ENCODE measurements around the gene LZTS2. TPM values are rescaled to one million over a fixed set of nuclear protein-coding genes. Genes with fewer than 3 reads are reported as not detected.
A peak's percentile ranks its signal among the peaks of the same experiment; 100 is the strongest.

The LZTS2 gene
- total RNA-seq, 1 experiment from 2014 or later, result 69.1 TPM

DNA sequence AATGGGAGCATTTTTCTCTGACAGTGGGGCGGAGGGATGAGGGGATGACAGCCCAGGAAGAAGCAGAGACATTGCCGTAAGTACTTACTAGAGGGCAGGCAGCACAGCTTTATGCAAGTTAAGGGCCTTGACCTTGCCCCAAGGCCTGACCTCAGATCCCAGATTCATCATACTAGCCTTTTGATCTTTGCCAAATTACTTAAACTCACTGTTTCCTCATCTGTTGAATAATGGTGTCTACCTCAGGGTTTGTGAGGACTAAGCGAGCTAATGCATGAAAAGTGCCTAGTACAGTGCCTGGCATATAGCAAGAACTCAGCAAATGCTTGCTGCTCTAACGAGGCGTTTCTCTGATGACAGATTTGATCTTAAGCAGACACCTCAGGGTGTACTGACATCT is 33.8 kb upstream of the LZTS2 start:
- no peak overlapping the region for H2BK12ac ChIP-seq (ENCODE audit: insufficient read length, low read depth, low read length)

More for the DNA sequence above, 33.8 kb upstream of the LZTS2 start:
- Mint-ChIP-seq H3K4me3 (peak overlapping the region in 1 of 2 experiments; percentile 46; a peak in 2 of 5 replicates), H3K9me3 (no peaks in the 10 kb centered on the region; a peak in 1 of 5 replicates), H3K4me1 (peaks cover 14% of the 10 kb centered on the region in 2 experiments), H3K27ac (peak overlapping the region in 1 of 3 experiments; percentile 34; a peak in 1 of 7 replicates), H3K27me3 (ENCODE audit: low read depth) (peaks cover 7% of the 10 kb centered on the region), H3K36me3 (ENCODE audit: insufficient read depth in 1 of 3, low read depth in 3 of 3) (peaks cover 0 to 11% (median 8%) of the 10 kb centered on the region in 3 experiments; a peak in 5 of 7 replicates)
- Histone ChIP-seq H3K9me3 (ENCODE audit: control insufficient read depth, low read depth, low read length) (no peaks in the 10 kb centered on the region), H3K4me2 (ENCODE audit: insufficient read depth, insufficient read length, low read length) (no peak overlapping the region), H3K23me2 (ENCODE audit: insufficient read length, low read depth, low read length, poor library complexity, severe bottlenecking) (peaks cover 12% of the 10 kb centered on the region), H2AFZ (ENCODE audit: low read length) (no peak overlapping the region), H3K4ac (ENCODE audit: low read depth, low read length) (no peak overlapping the region), H4K5ac (ENCODE audit: insufficient read length, low read depth, low read length) (no peak overlapping the region), H2BK120ac (ENCODE audit: low read depth, low read length, poor library complexity, severe bottlenecking) (no peak overlapping the region), H4K20me1 (ENCODE audit: control insufficient read depth, insufficient read depth, insufficient read length) (no peaks in the 10 kb centered on the region), H3K79me1 (ENCODE audit: insufficient read depth, low read depth, low read length, poor library complexity, severe bottlenecking) (no peaks in the 10 kb centered on the region), H2BK15ac (ENCODE audit: low read depth, low read length) (no peak overlapping the region), H3K56ac (ENCODE audit: insufficient read length, low read depth, low read length) (no peak overlapping the region), H3K4me1 (ENCODE audit: insufficient read depth, low read length) (no peaks in the 10 kb centered on the region), H3K23ac (ENCODE audit: insufficient read length, low read depth, low read length) (no peak overlapping the region), H2BK20ac (ENCODE audit: low read depth, low read length, poor library complexity, severe bottlenecking) (no peak overlapping the region), H3K27me3 (ENCODE audit: insufficient read depth, low read length) (no peaks in the 10 kb centered on the region), H3K9ac (ENCODE audit: extremely low read depth, insufficient read length, low read length) (no peak overlapping the region), H3K79me2 (ENCODE audit: insufficient read depth, low read length) (no peaks in the 10 kb centered on the region), H3T11ph (ENCODE audit: low read length) (no peak overlapping the region), H2BK5ac (ENCODE audit: insufficient read length, low read length) (no peak overlapping the region), H2AK5ac (ENCODE audit: insufficient read length, low read length) (no peak overlapping the region), H4K91ac (ENCODE audit: insufficient read length, low read depth, low read length) (no peak overlapping the region), H3K27ac (ENCODE audit: insufficient read length, low read depth, low read length) (no peak overlapping the region), H3K18ac (ENCODE audit: insufficient read length, low read depth, low read length) (no peak overlapping the region), H4K8ac (replicated peaks; ENCODE audit: insufficient read length, low read depth, low read length) (no peak overlapping the region), H3K14ac (ENCODE audit: insufficient read depth, low read length) (no peak overlapping the region)
- DNase-seq, result no peak
- no CpG with 5 or more reads among the region's 5 CpGs for WGBS (ENCODE audit: extremely low coverage, insufficient read length, low lambda C conversion rate)
- TF ChIP-seq, protein P1, sequence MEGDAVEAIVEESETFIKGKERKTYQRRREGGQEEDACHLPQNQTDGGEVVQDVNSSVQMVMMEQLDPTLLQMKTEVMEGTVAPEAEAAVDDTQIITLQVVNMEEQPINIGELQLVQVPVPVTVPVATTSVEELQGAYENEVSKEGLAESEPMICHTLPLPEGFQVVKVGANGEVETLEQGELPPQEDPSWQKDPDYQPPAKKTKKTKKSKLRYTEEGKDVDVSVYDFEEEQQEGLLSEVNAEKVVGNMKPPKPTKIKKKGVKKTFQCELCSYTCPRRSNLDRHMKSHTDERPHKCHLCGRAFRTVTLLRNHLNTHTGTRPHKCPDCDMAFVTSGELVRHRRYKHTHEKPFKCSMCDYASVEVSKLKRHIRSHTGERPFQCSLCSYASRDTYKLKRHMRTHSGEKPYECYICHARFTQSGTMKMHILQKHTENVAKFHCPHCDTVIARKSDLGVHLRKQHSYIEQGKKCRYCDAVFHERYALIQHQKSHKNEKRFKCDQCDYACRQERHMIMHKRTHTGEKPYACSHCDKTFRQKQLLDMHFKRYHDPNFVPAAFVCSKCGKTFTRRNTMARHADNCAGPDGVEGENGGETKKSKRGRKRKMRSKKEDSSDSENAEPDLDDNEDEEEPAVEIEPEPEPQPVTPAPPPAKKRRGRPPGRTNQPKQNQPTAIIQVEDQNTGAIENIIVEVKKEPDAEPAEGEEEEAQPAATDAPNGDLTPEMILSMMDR (conservative IDR thresholded peaks at IDR 0.05), result no peak
